HG03442 (cell line): ENCODE results near the gene PCNX4.

Source experiments
- ATAC-seq: cut with Tn5 transposase; IDR thresholded peaks from one replicate; pipeline ENCODE4 v1.9.1; 2021; ENCODE audit warnings: mild to moderate bottlenecking, moderate library complexity; ENCODE audit not compliant: unreplicated experiment

PCNX4 gene

GRCh38 chr14:60101786-60102185, 10.1 kb downstream of the PCNX4 start:
- no peak for ATAC-seq

- ATAC-seq = no peak
Measured at GRCh38 chr14:60102389-60102788, 10.7 kb downstream of the PCNX4 start.

DNA sequence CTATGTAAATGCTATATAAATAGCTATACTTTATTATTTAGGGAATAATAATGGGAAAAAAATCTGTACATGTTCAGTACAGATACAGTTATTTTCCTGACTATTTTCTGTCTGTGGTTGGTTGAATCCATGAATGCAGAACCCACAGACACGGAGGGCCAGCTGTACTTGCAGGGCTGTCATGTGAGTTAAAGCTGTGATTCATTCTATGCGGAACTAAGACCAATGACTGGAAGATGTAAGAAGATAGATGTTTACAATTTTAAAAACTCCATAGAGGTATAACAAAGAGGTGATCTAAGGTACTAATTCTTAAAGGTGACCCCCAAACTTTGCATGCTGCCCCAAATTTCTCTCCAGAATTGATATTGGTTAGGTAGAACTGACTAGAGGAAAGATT, 14.6 kb downstream of the PCNX4 start:
- no peak for ATAC-seq

DNA sequence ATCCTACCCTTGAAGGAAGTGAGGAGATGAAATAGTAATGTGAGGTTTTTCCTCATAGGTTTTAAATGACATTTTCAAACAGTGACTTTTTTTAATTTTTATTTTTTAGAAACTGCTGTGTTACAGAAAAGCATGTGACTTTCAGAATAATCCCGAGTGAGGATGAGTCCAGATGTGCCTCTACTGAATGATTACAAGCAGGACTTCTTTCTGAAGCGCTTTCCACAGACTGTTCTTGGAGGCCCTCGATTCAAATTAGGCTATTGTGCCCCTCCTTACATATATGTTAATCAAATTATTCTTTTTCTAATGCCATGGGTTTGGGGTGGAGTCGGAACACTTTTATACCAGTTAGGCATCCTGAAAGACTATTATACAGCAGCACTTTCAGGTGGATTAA, 15.8 kb downstream of the PCNX4 start:
- no peak for ATAC-seq

- ATAC-seq = peak; percentile 52
Measured at GRCh38 chr14:60111732-60112131, 20.0 kb downstream of the PCNX4 start.

DNA sequence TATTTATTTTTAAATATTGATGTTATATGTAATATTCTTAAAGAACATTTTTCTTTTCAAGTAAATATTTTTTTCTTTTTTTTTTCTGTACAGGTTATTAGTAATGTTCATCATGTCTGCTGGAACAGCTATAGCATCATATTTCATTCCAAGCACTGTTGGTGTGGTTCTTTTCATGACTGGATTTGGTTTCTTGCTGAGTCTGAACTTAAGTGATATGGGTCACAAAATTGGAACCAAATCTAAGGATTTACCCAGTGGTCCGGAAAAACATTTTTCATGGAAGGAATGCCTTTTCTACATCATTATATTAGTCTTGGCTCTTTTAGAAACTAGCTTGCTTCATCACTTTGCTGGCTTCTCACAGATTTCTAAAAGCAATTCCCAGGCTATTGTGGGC, 23.2 kb downstream of the PCNX4 start:
- ATAC-seq = no peak

- no peak for ATAC-seq
Measured at GRCh38 chr14:60116181-60116580, 24.5 kb downstream of the PCNX4 start.

DNA sequence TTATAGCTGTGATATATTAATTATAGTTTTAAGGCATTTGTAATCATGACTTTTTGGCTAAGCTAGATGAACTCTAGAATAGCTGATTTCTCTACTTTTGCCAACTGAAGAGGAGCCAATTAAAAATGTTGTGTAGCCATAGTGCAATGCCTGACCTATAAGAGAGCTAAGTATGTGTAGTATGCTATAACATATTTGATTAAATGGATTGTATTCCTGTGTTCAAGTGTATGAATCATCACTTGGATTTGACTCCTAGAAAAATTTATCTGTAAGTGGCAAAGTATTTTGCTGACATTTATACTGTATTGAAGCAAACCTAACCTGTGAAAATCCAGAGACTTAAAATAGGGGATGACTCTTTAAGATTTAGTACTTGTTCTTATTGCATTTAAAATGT, 34.2 kb downstream of the PCNX4 start:
- no peak for ATAC-seq

GRCh38 chr14:60133487-60133886, 41.8 kb downstream of the PCNX4 start:
- no peak for ATAC-seq

- ATAC-seq = no peak
Measured at GRCh38 chr14:60134702-60135101, 43.0 kb downstream of the PCNX4 start.

DNA sequence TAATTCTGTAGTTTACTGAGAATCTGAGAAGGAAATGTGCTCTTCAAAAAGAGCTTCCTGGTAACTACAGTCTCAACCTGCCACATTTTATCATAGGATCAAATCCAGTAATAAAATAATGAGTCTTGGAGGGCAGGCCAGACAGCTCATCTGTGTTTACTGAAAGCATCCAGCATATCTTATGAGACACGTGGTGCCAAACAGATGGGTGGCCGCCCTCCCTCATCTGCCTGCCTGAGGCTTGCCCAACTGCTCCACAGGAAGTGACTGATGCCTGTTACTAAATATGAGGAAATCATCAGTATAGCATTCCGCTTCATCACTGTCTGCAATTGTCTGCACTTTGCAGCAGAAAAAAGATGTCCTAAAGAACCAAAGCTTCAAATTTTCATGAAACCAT, 60.0 kb downstream of the PCNX4 start:
- ATAC-seq = peak; percentile 92

DNA sequence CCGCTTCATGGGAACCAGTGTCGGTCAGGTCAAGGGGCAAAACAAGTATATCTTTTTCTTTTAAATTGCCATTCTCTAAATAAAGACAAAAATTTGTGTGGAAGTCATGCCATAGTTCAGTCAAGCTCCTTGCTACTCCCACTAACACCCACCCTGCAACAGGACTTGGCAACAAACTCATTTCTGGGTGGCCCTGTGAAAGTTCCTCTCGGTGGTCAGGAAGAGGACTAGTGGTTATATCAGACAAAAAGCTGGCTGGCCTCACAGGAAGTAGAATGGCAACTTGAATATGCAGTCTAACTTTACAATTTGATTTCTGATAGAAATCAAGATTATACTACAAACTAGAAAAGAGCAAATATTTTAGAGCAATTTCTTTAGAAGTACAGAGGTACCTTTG, 62.3 kb downstream of the PCNX4 start:
- no peak for ATAC-seq

- no peak for ATAC-seq
Measured at GRCh38 chr14:60154671-60155070, 62.9 kb downstream of the PCNX4 start.

DNA sequence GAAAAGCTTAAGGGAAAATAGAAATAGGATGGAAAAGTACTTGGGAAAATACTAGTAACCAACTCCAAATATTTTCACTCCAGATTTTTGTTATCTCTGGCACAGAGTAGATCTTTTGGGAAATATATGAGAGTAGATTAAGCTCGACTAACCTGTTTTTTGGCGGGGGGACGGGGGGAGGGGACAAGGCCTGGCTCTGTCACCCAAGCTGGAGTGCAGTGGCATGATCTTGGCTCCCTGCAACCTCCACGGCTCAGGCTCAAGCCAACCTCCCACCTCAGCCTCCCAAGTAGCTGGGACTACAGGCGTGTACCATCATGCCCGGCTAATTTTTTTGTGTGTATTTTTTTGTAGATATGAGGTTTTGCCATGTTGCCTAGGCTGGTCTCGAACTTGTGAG, 68.7 kb downstream of the PCNX4 start:
- no peak for ATAC-seq

- no peak for ATAC-seq
Measured at GRCh38 chr14:60161196-60162107, 69.7 kb downstream of the PCNX4 start.

- no peak for ATAC-seq
Measured at GRCh38 chr14:60163693-60164092, 72.0 kb downstream of the PCNX4 start.

DNA sequence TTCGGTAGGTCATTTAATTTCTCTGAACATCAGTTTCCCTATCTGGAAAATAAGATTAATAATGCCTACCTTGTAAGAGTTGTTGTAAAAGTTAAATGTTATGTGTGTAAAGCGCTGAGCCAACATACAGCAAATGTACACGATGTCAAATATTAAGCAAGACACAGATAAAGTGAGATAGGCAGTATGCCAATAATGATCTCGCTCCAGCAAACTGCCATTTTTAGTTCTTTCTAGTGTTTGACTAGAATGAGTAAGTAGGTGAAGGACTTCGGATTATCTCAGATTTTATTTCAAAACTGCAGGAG, 72.6 kb downstream of the PCNX4 start:
- ATAC-seq = peak; percentile 5

DNA sequence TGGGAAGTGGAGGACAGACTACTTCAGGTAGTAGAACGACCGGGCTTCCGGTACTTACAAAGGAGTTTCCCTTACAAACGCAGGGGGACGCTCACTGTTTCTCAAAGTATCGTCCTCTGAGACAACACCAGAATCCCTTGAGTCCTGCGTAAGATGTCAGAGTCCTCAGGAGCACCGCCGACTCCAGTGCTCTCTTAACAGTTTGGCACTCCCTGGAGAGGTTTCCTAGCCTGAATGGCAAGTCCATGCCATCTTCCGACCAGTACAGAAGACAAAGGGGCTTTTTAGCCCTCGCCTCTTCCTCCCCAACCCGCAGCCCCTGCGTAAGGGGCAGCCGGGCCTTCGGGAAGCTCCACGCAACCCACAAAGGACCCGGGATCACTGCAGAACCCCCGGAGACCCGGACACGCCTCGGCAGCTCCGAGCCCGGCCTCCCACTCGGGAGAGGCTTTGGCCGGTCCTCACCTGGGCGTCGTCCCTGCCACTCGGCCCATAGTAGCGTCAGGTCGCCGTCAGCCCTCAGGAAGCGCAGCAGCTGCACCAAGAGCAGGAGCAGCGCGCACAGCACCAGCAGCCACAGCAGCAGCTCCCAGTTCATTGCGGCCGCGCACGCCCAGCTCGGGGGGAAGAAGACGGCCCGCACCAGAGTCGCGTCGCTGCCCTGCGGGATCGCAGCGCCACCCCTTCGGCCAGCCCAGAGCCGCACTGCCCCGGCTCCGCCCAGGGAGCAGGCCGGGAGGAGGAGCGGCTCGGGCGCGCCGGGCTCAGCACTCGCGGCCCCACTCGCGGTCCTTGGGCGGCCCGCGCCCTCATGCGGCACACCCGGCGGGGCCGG, 73.2 kb downstream of the PCNX4 start, which contains the start of gene DHRS7:
DHRS7 (minus strand) TSS at position 687 of the 835 bp plus-strand sequence; CDS start at position 598, 89 bp downstream.
- peak; percentile 87 for ATAC-seq

DNA sequence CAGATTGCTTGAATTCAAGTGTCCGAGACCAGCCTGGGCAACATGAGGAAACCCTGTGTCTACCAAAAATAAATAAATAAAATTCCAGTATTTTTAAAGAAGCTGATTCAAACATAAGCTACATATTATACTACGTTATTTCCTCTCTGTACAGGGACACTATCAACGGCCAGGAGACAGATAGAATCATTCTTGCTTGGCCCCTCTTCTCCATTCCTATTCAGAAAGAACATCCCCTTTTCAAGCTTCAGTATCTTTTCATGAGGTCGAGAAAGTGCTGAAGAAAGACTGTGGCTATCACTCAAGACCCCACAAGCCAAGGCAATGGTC, 73.8 kb downstream of the PCNX4 start:
- peak; percentile 10 for ATAC-seq

GRCh38 chr14:60166142-60166541, 74.4 kb downstream of the PCNX4 start:
- ATAC-seq = no peak

GRCh38 chr14:60169722-60170121, 78.0 kb downstream of the PCNX4 start:
- no peak for ATAC-seq

- no peak for ATAC-seq
Measured at GRCh38 chr14:60170948-60171347, 79.2 kb downstream of the PCNX4 start.
